Nephron (organoid): Measurements from ENCODE around the gene EPX.
A peak's percentile ranks its signal among the peaks of the same experiment; 100 is the strongest.

Experiments used
- H3K27ac Mint-ChIP-seq, 3 experiments: 2 replicates each; pipeline ENCODE4 v1.8.0; 2020; ENCODE audit warnings: mixed read lengths in 3 of 3, mild to moderate bottlenecking in 2 of 3, moderate library complexity in 1 of 3
- H3K27me3 Mint-ChIP-seq: 2 replicates; pipeline ENCODE4 v1.8.0; 2021; ENCODE audit warnings: low read depth, mild to moderate bottlenecking, moderate library complexity, mixed read lengths
- H3K36me3 Mint-ChIP-seq: 2 replicates; pipeline ENCODE4 v1.8.0; 2020; ENCODE audit warnings: low read depth, mixed read lengths
- H3K4me1 Mint-ChIP-seq: 2 replicates; pipeline ENCODE4 v1.8.0; 2020; ENCODE audit warnings: mixed read lengths
- H3K4me3 Mint-ChIP-seq, 3 experiments: 2 replicates each; pipeline ENCODE4 v1.8.0; 2020; ENCODE audit warnings: mild to moderate bottlenecking in 3 of 3, mixed read lengths in 3 of 3, moderate library complexity in 2 of 3
- H3K9me3 Mint-ChIP-seq: 2 replicates; pipeline ENCODE4 v1.8.0; 2020; ENCODE audit warnings: mixed read lengths
- CTCF ChIP-seq, 3 experiments: fragments of 200-600 bp; sonication (generic); IDR thresholded peaks; one replicate each; pipeline ENCODE4 v1.5.0; 2021; ENCODE audit warnings: antibody characterized with exemption in 3 of 3; ENCODE audit not compliant: unreplicated experiment in 3 of 3

The EPX gene

GRCh38 chr17:58246104-58246740 lies 53.7 kb downstream of the EPX start:
- H3K27me3 Mint-ChIP-seq, result peaks cover 91% of the 10 kb centered on the region
- H3K4me1 Mint-ChIP-seq, result peaks cover 5% of the 10 kb centered on the region
- no peaks in the 10 kb centered on the region for H3K9me3 Mint-ChIP-seq
- TF ChIP-seq CTCF (IDR thresholded peaks at IDR 0.05; ENCODE audit: unreplicated experiment in 3 of 3), result no peak
- H3K36me3 Mint-ChIP-seq, result no peaks in the 10 kb centered on the region
- H3K27ac Mint-ChIP-seq, result no peak overlapping the region
- no peak overlapping the region for H3K4me3 Mint-ChIP-seq

GRCh38 chr17:58246781-58247180 lies 54.3 kb downstream of the EPX start:
- Mint-ChIP-seq H3K4me1 (peaks cover 5% of the 10 kb centered on the region), H3K4me3 (no peak overlapping the region), H3K36me3 (no peaks in the 10 kb centered on the region), H3K27ac (no peak overlapping the region), H3K9me3 (no peaks in the 10 kb centered on the region), H3K27me3 (peaks cover 91% of the 10 kb centered on the region)
- TF ChIP-seq CTCF (IDR thresholded peaks at IDR 0.05; ENCODE audit: unreplicated experiment in 3 of 3), result no peak

GRCh38 chr17:58247511-58248363 lies 55.2 kb downstream of the EPX start:
- TF ChIP-seq CTCF (IDR thresholded peaks at IDR 0.05; ENCODE audit: unreplicated experiment in 3 of 3), result no peak

GRCh38 chr17:58248955-58249269 lies 56.4 kb downstream of the EPX start:
- no peak overlapping the region for H3K27ac Mint-ChIP-seq
- H3K36me3 Mint-ChIP-seq, result no peaks in the 10 kb centered on the region
- H3K4me1 Mint-ChIP-seq, result peaks cover 5% of the 10 kb centered on the region
- TF ChIP-seq CTCF (IDR thresholded peaks at IDR 0.05; ENCODE audit: unreplicated experiment in 3 of 3), result no peak
- peak overlapping the region in 1 of 3 experiments; percentile 77 for H3K4me3 Mint-ChIP-seq
- peaks cover 95% of the 10 kb centered on the region for H3K27me3 Mint-ChIP-seq
- no peaks in the 10 kb centered on the region for H3K9me3 Mint-ChIP-seq

More at GRCh38 chr17:58247511-58248363, 55.2 kb downstream of the EPX start:
- H3K4me1 Mint-ChIP-seq, result peaks cover 5% of the 10 kb centered on the region
- no peaks in the 10 kb centered on the region for H3K36me3 Mint-ChIP-seq
- no peaks in the 10 kb centered on the region for H3K9me3 Mint-ChIP-seq
- H3K27me3 Mint-ChIP-seq, result peaks cover 95% of the 10 kb centered on the region
- H3K27ac Mint-ChIP-seq, result no peak overlapping the region
- no peak overlapping the region for H3K4me3 Mint-ChIP-seq

- H3K4me3 Mint-ChIP-seq, result peak overlapping the region; percentile 58 to 77 (median 69)
- peaks cover 5% of the 10 kb centered on the region for H3K4me1 Mint-ChIP-seq
- H3K9me3 Mint-ChIP-seq, result no peaks in the 10 kb centered on the region
- TF ChIP-seq CTCF (IDR thresholded peaks at IDR 0.05; ENCODE audit: unreplicated experiment in 3 of 3), result peak; percentile 95 to 99 (median 97)
- H3K27me3 Mint-ChIP-seq, result peaks cover 94% of the 10 kb centered on the region
- no peaks in the 10 kb centered on the region for H3K36me3 Mint-ChIP-seq
- H3K27ac Mint-ChIP-seq, result no peak overlapping the region
Measured at GRCh38 chr17:58249270-58250133, 57.0 kb downstream of the EPX start.
